Measurements from ENCODE around the gene SMG9. TPM values are rescaled to one million over a fixed set of nuclear protein-coding genes. Genes with fewer than 3 reads are reported as not detected.

SMG9 gene
- total and polyA plus RNA-seq, 2 donors from 2014 or later = 25.1 to 34.6 TPM

GRCh38 chr19:43784241-43784980, 29.6 kb upstream of the SMG9 start:
- FAIRE-seq (no peak), DNase-seq (no peak)
- Histone ChIP-seq H3K4me1 (ENCODE audit: control insufficient read depth in 2 of 3, insufficient read depth in 2 of 3, low read depth in 1 of 3, low read length in 3 of 3) (no peaks in the 10 kb centered on the region), H3K36me3 (ENCODE audit: control insufficient read depth in 2 of 3, insufficient read depth in 3 of 3, low read length in 3 of 3) (no peaks in the 10 kb centered on the region), H3K9me3 (ENCODE audit: control insufficient read depth in 2 of 3, insufficient read depth in 1 of 3, low read length in 3 of 3) (no peaks in the 10 kb centered on the region), H3K4me3 (ENCODE audit: low read length in 3 of 3) (no peak overlapping the region), H3K27ac (ENCODE audit: low read depth in 2 of 2, low read length in 2 of 2) (no peak overlapping the region), H3K27me3 (ENCODE audit: control insufficient read depth, insufficient read depth, low read length) (no peaks in the 10 kb centered on the region), H3K9ac (ENCODE audit: low read length in 3 of 3) (no peak overlapping the region)
- TF ChIP-seq CTCF (IDR thresholded peaks at IDR 0.05; ENCODE audit: borderline replicate concordance, extremely low read depth, insufficient read depth) = no peak
- intact Hi-C loops (cut with DNase I) = no loop called here

GRCh38 chr19:43783636-43784035, 28.9 kb upstream of the SMG9 start:
- no peak for TF ChIP-seq CTCF (IDR thresholded peaks at IDR 0.05; ENCODE audit: borderline replicate concordance, extremely low read depth, insufficient read depth)
- DNase-seq (no peak), FAIRE-seq (no peak)
- Histone ChIP-seq H3K4me3 (ENCODE audit: low read length in 3 of 3) (no peak overlapping the region), H3K9me3 (ENCODE audit: control insufficient read depth in 2 of 3, insufficient read depth in 1 of 3, low read length in 3 of 3) (no peaks in the 10 kb centered on the region), H3K4me1 (ENCODE audit: control insufficient read depth in 2 of 3, insufficient read depth in 2 of 3, low read depth in 1 of 3, low read length in 3 of 3) (no peaks in the 10 kb centered on the region), H3K27me3 (ENCODE audit: control insufficient read depth, insufficient read depth, low read length) (no peaks in the 10 kb centered on the region), H3K36me3 (ENCODE audit: control insufficient read depth in 2 of 3, insufficient read depth in 3 of 3, low read length in 3 of 3) (no peaks in the 10 kb centered on the region), H3K27ac (ENCODE audit: low read depth in 2 of 2, low read length in 2 of 2) (no peak overlapping the region), H3K9ac (ENCODE audit: low read length in 3 of 3) (no peak overlapping the region)
- intact Hi-C loops (cut with DNase I) = no loop called here

- no peak overlapping the region for H3K4me3 ChIP-seq (ENCODE audit: low read length in 3 of 3)
- no peaks in the 10 kb centered on the region for H3K9me3 ChIP-seq (ENCODE audit: control insufficient read depth in 2 of 3, insufficient read depth in 1 of 3, low read length in 3 of 3)
- FAIRE-seq (no peak), DNase-seq (no peak)
- no peaks in the 10 kb centered on the region for H3K4me1 ChIP-seq (ENCODE audit: control insufficient read depth in 2 of 3, insufficient read depth in 2 of 3, low read depth in 1 of 3, low read length in 3 of 3)
- no peaks in the 10 kb centered on the region for H3K36me3 ChIP-seq (ENCODE audit: control insufficient read depth in 2 of 3, insufficient read depth in 3 of 3, low read length in 3 of 3)
- intact Hi-C loops (cut with DNase I) = no loop called here
- no peaks in the 10 kb centered on the region for H3K27me3 ChIP-seq (ENCODE audit: control insufficient read depth, insufficient read depth, low read length)
- no peak for TF ChIP-seq CTCF (IDR thresholded peaks at IDR 0.05; ENCODE audit: borderline replicate concordance, extremely low read depth, insufficient read depth)
- H3K27ac ChIP-seq (ENCODE audit: low read depth in 2 of 2, low read length in 2 of 2) = no peak overlapping the region
- no peak overlapping the region for H3K9ac ChIP-seq (ENCODE audit: low read length in 3 of 3)
These were observed 28.0 kb upstream of the SMG9 start for GRCh38 chr19:43782689-43783231.
